ENCODE results near the gene HEG1.
"Not testable (repeated sequence)": the region's sequence is repeated elsewhere in the genome, so short reads cannot be mapped to it uniquely, and the experiment has no call there.

The HEG1 gene

GRCh38 chr3:124976383-124976782, 79.4 kb downstream of the HEG1 start:
- Mint-ChIP-seq H3K9me3 (ENCODE audit: low read depth) (no peaks in the 10 kb centered on the region), H3K4me1 (ENCODE audit: low read depth) (no peaks in the 10 kb centered on the region), H3K27ac (no peak overlapping the region), H3K27me3 (no peaks in the 10 kb centered on the region), H3K36me3 (peaks cover 16% of the 10 kb centered on the region), H3K4me3 (no peak overlapping the region)

DNA sequence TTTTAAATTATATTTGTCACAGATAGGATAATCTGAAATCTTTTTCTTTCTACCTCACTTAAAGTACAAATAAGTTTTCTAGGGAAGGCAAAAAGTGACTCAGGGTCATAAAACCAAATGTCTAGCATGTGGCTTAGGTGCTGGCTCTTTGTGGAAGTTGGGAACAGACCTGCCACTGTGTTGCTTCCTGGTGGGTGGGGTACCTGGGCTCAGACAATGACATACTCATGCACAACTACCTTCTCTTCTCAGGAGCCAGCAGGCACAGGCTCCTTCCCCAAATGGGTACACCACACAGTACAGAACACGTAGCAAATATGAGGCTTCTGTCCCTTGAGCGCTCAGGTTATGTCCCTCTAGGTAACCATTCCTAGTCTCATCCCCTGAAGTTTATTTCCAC, 81.1 kb downstream of the HEG1 start:
- H3K9me3 Mint-ChIP-seq (ENCODE audit: low read depth) = no peaks in the 10 kb centered on the region
- no peak overlapping the region for H3K27ac Mint-ChIP-seq
- no peaks in the 10 kb centered on the region for H3K27me3 Mint-ChIP-seq
- no peaks in the 10 kb centered on the region for H3K4me1 Mint-ChIP-seq (ENCODE audit: low read depth)
- H3K4me3 Mint-ChIP-seq = no peak overlapping the region
- peaks cover 17% of the 10 kb centered on the region for H3K36me3 Mint-ChIP-seq

DNA sequence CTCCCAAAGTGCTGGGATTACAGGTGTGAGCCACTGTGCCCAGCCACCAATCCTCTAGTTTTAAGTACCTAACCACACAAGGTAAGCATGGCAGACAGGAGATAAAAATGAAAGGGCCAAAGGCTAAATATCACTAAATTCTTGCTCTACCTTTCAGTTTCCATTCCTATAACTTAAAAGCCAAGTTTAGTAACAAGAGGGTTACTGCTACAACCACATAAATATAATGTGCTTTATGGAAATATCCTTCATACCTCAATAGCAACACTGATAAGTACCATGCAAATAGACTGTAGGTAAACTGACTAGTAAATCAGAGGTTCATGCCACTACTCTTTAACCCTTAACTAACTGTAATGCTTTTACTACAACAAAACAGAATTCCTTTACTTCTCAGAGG, 82.5 kb downstream of the HEG1 start:
- no peak overlapping the region for H3K4me3 Mint-ChIP-seq
- no peaks in the 10 kb centered on the region for H3K4me1 Mint-ChIP-seq (ENCODE audit: low read depth)
- no peaks in the 10 kb centered on the region for H3K27me3 Mint-ChIP-seq
- no peak overlapping the region for H3K27ac Mint-ChIP-seq
- H3K9me3 Mint-ChIP-seq (ENCODE audit: low read depth) = no peaks in the 10 kb centered on the region
- H3K36me3 Mint-ChIP-seq = peaks cover 20% of the 10 kb centered on the region

GRCh38 chr3:124972457-124972856, 83.3 kb downstream of the HEG1 start:
- no peak overlapping the region for H3K4me3 Mint-ChIP-seq
- no peaks in the 10 kb centered on the region for H3K4me1 Mint-ChIP-seq (ENCODE audit: low read depth)
- peaks cover 16% of the 10 kb centered on the region for H3K36me3 Mint-ChIP-seq
- no peaks in the 10 kb centered on the region for H3K9me3 Mint-ChIP-seq (ENCODE audit: low read depth)
- H3K27me3 Mint-ChIP-seq = no peaks in the 10 kb centered on the region
- no peak overlapping the region for H3K27ac Mint-ChIP-seq

GRCh38 chr3:124969963-124970722, 85.7 kb downstream of the HEG1 start:
- H3K4me1 Mint-ChIP-seq (ENCODE audit: low read depth) = no peaks in the 10 kb centered on the region
- H3K27me3 Mint-ChIP-seq = no peaks in the 10 kb centered on the region
- no peak overlapping the region for H3K27ac Mint-ChIP-seq
- H3K9me3 Mint-ChIP-seq (ENCODE audit: low read depth) = no peaks in the 10 kb centered on the region
- H3K36me3 Mint-ChIP-seq = peaks cover 8% of the 10 kb centered on the region
- H3K4me3 Mint-ChIP-seq = no peak overlapping the region

DNA sequence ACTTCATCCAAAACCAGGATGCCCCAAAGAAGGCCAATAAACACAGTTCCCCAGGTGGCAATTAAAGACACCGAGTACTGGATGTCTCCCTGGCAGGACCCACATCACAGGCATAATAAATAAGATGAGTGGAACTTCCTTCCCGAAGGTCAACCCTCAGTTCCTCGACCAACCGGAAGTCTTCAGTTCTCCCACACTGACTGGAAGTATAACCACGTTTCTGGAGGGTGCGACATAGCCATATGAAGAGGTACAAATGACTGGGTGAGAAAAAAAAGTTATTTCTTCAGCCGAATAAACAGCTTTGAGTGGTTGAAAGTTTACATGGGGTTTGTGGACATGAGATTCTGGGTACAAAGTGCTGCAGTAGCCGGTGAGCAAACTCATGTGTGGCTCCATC, 86.6 kb downstream of the HEG1 start:
- H3K9me3 Mint-ChIP-seq (ENCODE audit: low read depth) = no peaks in the 10 kb centered on the region
- H3K4me1 Mint-ChIP-seq (ENCODE audit: low read depth) = peaks cover 2% of the 10 kb centered on the region
- H3K27me3 Mint-ChIP-seq = no peaks in the 10 kb centered on the region
- H3K27ac Mint-ChIP-seq = no peak overlapping the region
- peaks cover 8% of the 10 kb centered on the region for H3K36me3 Mint-ChIP-seq
- H3K4me3 Mint-ChIP-seq = no peak overlapping the region

GRCh38 chr3:124967964-124968363, 87.8 kb downstream of the HEG1 start:
- peaks cover 6% of the 10 kb centered on the region for H3K36me3 Mint-ChIP-seq
- H3K27ac Mint-ChIP-seq = no peak overlapping the region
- peaks cover 2% of the 10 kb centered on the region for H3K4me1 Mint-ChIP-seq (ENCODE audit: low read depth)
- no peaks in the 10 kb centered on the region for H3K9me3 Mint-ChIP-seq (ENCODE audit: low read depth)
- no peaks in the 10 kb centered on the region for H3K27me3 Mint-ChIP-seq
- no peak overlapping the region for H3K4me3 Mint-ChIP-seq

DNA sequence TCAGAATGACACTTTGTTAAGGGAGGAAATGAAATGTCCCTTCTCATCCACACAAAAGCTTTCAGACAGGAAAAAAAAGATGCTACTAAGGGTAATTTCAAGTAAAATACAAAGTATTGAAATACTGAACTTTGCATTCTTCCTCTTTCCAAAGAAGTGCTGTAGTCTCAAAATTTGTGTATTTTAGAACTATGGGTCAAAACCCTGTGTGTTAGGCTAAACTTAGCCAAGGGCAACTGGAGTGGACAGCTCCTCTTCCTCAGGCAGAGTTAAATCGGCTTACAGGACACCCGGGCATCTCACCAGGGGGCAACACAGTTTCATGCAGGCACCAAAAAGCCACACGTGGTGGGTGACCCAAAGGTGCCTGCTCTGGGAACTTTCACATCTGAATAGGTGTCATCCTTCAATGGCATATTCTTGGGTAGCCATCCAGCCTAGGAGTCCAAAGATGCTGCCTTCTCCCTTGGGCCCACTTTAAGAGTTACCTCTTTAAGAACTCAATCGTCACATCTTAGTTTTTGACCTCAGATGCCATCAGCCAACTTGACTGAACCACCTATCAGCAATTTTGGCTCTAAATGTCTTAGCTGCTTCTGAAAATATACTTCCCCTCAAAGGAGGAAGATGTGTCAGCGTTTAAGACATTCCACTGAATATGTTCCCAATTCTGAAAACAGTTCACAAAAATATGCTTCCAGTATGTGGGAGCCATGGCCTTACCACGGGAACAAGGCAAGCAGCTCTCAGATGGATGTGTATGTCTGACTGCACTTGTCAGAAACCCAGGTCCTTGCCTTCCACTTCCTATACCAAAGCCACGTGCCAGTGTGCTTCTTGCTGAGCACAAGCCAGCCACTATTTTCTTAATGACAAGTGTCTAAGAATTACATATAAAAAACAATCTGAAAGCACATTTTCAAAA, 89.0 kb downstream of the HEG1 start:
- H3K4me3 Mint-ChIP-seq = no peak overlapping the region
- no peaks in the 10 kb centered on the region for H3K9me3 Mint-ChIP-seq (ENCODE audit: low read depth)
- no peak overlapping the region for H3K27ac Mint-ChIP-seq
- H3K27me3 Mint-ChIP-seq = no peaks in the 10 kb centered on the region
- peaks cover 2% of the 10 kb centered on the region for H3K4me1 Mint-ChIP-seq (ENCODE audit: low read depth)
- peaks cover 6% of the 10 kb centered on the region for H3K36me3 Mint-ChIP-seq

DNA sequence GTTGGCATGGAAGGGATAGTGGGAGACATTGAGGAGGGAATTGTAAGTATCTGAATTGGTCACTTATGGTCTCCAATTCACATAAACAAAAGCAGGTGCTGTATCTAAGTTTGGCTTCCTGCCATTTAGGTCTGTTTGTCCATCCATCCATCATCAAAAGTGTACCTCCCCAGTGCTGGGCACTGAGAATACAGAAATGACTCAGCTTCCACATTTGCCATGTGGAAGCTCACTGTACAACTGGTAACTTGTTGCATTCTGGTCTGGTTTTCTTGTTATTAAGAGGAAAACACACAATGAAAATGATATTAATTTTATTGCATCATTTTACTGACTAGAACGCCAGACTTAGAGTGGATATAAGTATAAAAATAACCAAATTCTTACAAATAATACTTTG, 90.4 kb downstream of the HEG1 start:
- Mint-ChIP-seq H3K9me3 (ENCODE audit: low read depth) (no peaks in the 10 kb centered on the region), H3K36me3 (peaks cover 4% of the 10 kb centered on the region), H3K4me1 (ENCODE audit: low read depth) (peaks cover 2% of the 10 kb centered on the region), H3K27ac (no peak overlapping the region), H3K4me3 (no peak overlapping the region), H3K27me3 (no peaks in the 10 kb centered on the region)

DNA sequence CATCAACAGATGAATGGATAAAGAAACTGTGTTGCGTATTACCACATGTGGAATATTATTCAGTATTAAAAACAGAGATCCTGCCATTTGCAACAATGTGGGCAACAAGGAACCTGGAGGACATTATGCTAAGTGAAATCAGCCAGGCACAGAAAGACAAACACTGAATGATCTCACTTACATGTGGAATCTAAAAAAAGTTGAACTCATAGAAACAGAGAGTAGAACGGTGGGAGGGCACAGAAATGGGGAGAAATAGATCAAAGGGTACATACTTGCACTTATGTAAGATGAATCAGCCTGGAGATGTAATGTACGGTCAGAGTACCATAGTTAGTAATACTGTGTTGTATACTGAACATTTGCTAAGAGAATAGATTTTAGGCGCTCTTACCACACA, 91.4 kb downstream of the HEG1 start:
- H3K27me3 Mint-ChIP-seq = no peaks in the 10 kb centered on the region
- no peak overlapping the region for H3K4me3 Mint-ChIP-seq
- peaks cover 2% of the 10 kb centered on the region for H3K4me1 Mint-ChIP-seq (ENCODE audit: low read depth)
- H3K9me3 Mint-ChIP-seq (ENCODE audit: low read depth) = no peaks in the 10 kb centered on the region
- peaks cover 2% of the 10 kb centered on the region for H3K36me3 Mint-ChIP-seq
- no peak overlapping the region for H3K27ac Mint-ChIP-seq

GRCh38 chr3:124963755-124964154, 92.0 kb downstream of the HEG1 start:
- H3K36me3 Mint-ChIP-seq = no peaks in the 10 kb centered on the region
- peaks cover 2% of the 10 kb centered on the region for H3K4me1 Mint-ChIP-seq (ENCODE audit: low read depth)
- no peak overlapping the region for H3K4me3 Mint-ChIP-seq
- H3K27ac Mint-ChIP-seq = no peak overlapping the region
- no peaks in the 10 kb centered on the region for H3K27me3 Mint-ChIP-seq
- no peaks in the 10 kb centered on the region for H3K9me3 Mint-ChIP-seq (ENCODE audit: low read depth)

- H3K9me3 Mint-ChIP-seq (ENCODE audit: low read depth) = no peaks in the 10 kb centered on the region
- no peaks in the 10 kb centered on the region for H3K36me3 Mint-ChIP-seq
- peaks cover 2% of the 10 kb centered on the region for H3K4me1 Mint-ChIP-seq (ENCODE audit: low read depth)
- H3K27me3 Mint-ChIP-seq = peaks cover 1% of the 10 kb centered on the region
- H3K4me3 Mint-ChIP-seq = no peak overlapping the region
- H3K27ac Mint-ChIP-seq = no peak overlapping the region
Observed at GRCh38 chr3:124962403-124962940, 93.3 kb downstream of the HEG1 start.

GRCh38 chr3:124960698-124961097, 95.1 kb downstream of the HEG1 start:
- Mint-ChIP-seq H3K27me3 (peaks cover 4% of the 10 kb centered on the region), H3K9me3 (ENCODE audit: low read depth) (no peaks in the 10 kb centered on the region), H3K4me1 (ENCODE audit: low read depth) (peaks cover 2% of the 10 kb centered on the region), H3K27ac (no peak overlapping the region), H3K4me3 (no peak overlapping the region), H3K36me3 (peaks cover 3% of the 10 kb centered on the region)

DNA sequence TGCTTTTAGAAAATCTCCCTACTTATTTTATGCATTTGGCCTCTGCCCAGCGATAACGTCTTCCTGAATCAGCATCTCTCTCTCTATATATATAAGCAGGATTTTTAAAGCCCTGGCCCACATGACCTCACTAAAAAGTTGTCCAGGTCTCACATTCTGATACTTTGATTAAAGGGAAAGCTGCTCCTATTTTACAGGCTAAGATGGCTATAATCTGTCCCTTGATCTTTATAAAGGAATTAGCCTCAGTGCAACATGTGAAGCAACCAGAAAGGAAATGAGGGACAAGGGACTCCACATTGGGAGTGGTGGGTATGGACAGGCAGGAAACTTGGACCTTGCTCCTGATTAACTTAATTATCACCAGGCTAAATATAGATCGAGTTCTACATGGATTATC, 95.7 kb downstream of the HEG1 start:
- Mint-ChIP-seq H3K4me3 (no peak overlapping the region), H3K27ac (no peak overlapping the region), H3K36me3 (peaks cover 3% of the 10 kb centered on the region), H3K9me3 (ENCODE audit: low read depth) (no peaks in the 10 kb centered on the region), H3K27me3 (peaks cover 4% of the 10 kb centered on the region), H3K4me1 (ENCODE audit: low read depth) (peaks cover 2% of the 10 kb centered on the region)

DNA sequence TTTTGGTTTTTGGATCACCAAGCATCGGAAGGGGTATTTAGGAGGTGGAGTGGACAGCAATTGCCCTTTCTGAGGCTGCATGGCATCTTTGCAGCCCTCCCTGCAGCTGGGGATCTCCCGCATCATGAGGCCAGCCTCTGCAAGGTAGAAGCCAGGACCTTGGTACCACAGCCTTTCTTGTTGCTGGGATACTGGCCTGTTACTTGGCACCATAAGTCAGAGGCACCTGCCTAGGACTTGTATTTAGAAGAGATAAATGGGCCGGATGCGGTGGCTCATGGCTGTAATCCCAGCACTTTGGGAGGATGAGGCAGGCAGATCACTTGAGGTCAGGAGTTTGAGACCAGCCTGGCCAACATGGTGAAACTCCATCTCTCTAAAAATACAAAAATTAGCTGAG, 97.8 kb downstream of the HEG1 start:
- H3K27ac Mint-ChIP-seq; H3K36me3 Mint-ChIP-seq; H3K27me3 Mint-ChIP-seq; H3K4me1 Mint-ChIP-seq (ENCODE audit: low read depth); H3K9me3 Mint-ChIP-seq (ENCODE audit: low read depth); H3K4me3 Mint-ChIP-seq: not testable (repeated sequence)
